Left forelimb (tissue), 1 donor: ENCODE data around the gene IFNA16.
"Not testable (repeated sequence)": the region's sequence is repeated elsewhere in the genome, so short reads cannot be mapped to it uniquely, and the experiment has no call there.

Experiments used
- DNase-seq: peaks from one replicate; pipeline ENCODE4 v3.0.0-alpha.2; 2018; ENCODE audit warnings: low spot score

Gene IFNA16

DNA sequence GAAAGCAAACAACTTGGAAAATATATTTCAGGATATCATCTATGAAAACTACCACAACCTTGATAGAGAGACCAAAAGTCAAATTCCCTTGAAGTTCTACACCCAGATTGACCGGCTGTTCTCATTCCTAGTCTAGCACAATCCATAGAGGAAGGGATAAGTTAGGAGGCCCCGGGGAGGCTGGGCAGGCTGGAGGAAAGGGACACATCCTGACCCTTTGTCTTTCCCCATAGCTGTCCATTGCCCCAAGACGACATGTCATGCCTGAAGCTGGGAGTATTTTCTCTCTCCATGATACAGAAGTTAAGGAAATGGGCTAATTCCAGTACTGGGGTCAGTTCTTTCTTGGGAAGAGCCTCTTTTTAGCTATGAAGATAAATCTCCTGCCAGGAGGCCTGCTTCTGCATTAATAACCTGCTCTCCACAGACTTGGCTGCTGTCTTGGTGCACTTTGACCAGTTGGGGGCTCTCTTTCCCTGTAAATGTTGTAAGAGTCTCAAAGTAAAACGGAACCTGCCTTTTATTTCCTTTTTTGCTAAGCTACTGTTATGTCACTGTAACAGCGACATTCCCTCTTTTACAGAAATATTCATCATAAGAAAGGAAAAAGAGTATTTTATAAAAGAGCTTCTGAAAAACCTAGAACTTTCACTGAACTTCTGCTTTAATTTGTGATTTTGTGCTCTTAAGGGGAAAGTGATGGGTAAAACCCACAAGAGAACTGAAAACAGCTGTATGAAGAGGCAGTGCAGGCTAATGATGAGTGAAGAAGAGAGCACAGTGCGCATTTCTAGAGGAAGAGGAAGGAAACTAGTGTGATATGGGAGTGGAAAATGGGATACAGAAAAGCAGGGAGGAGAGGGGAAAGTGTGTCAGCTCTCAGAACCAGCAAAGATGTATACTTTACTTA is 22.0 kb downstream of the IFNA16 start:
- DNase-seq, result not testable (repeated sequence)

DNA sequence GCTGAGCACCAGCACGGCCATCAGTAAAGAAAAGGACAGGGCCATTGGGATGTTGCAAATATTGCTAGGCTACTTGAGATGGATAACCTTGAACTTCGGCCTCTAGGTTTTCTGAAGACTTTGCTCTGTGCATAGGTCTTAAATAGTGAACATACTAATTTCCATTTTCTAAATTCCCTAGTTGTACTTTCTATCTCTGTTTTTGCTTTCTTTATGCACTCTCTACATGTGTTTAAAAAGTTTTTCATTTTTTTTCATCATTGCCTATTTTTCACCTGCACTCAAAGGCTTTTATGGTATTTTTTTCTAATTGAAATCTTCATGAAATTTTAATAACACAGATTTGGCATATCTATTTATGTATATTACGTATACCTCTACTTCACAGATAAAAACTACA is 29.6 kb downstream of the IFNA16 start, which contains the start of gene IFNA4:
TSS of gene IFNA4 (minus strand) at position 101 of the 400 bp plus-strand sequence. CDS start at position 45, 56 bp downstream.
- DNase-seq, result not testable (repeated sequence)

DNA sequence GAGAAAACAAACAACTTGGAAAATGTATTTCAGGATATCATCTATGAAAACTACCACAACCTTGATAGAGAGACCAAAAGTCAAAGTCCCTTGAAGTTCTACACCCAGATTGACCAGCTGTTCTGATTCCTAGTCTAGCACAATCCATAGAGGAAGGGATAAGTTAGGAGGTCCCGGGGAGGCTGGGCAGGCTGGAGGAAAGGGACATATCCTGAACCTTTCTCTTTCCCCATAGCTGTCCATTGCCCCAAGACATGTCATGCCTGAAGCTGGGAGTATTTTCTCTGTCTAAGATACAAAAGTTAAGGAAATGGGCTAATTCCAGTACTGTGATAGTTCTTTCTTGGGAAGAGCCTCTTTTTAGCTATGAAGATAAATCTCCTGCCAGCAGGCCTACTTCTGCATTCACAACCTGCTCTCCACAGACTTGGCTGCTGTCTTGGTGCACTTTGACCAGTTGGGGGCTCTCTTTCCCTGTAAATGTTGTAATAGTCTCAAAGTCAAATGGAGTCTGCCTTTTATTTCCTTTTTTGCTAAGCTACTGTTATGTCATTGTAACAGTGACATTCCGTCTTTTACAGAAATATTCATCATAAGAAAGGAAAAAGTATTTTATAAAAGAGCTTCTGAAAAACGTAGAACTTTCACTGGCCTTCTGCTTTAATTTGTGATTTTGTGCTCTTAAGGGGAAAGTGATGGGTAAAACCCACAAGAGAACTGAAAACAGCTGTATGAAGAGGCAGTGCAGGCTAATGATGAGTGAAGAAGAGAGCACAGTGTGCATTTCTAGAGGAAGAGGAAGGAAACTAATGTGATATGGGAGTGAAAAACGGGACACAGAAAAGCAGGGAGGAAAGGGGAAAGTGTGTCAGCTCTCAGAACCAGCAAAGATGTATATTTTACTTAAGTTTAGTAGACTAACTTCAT is 34.0 kb downstream of the IFNA16 start:
- DNase-seq, result not testable (repeated sequence)

DNA sequence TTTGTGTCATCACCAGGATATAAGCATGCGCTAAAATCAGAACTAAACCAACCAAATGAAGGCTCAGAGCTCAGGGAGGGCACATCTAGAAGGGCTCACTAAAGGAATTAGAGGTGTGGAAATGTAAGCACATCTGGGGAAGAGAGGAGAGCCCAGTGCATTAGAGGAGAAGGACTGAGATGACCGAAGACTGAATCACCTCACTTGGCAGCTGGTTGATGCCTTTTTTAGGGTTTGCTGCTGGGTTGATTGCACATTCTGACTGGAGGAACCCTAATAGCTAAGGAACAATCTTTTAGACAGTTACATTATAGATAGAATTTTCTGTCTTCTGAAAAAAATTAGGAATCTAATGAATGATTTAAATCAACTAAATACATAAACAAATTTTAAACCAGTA is 42.4 kb downstream of the IFNA16 start:
- DNase-seq, result no peak

DNA sequence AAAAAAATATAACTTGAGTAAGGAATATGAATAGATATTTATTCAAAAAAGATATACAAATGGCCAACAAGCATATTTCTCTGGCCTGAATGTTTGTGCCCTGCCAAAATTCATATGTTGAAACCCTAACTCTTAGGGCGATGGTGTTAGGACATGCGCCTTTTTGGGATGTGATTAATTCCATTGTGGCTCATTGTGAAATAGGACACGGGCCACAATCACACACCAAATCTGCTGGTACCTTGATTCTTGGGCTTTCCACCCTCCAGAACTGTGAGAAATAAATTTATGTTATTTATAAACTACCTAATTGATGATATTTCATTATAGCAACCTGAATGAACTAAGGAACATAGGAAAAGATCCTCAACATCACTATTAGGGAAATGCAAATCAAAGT is 45.0 kb downstream of the IFNA16 start:
- no peak for DNase-seq

DNA sequence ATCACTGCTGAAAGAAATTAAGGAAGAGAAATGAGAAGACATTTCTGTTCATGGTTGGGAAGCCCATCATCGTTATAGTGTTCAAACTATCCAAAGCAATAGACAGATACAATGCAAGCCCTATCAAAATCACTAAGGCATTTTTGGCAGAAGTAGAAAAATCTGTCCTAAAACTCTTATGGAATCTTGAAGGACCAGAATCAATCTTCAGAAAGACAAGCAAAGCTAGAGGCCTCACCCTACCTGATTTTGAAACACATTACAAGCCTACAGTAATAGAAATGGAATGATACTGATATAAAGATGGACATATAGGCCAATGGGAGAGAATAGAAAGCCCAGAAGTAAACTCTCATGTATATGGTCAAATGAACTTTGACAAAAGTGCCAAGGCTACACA is 45.8 kb downstream of the IFNA16 start:
- DNase-seq, result no peak

DNA sequence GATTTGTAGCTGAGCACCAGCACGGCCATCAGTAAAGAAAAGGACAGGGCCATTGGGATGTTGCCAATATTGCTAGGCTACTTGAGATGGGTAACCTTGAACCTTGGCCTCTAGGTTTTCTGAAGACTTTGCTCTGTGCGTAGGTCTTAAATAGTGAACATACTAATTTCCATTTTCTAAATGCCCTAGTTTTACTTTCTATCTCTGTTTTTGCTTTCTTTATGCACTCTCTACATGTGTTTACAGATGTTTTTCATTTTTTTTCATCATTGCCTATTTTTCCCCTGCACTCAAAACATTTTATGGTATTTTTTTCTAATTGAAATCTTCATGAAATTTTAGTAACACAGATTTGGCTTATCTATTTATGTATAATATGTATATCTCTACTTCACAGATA is 50.6 kb downstream of the IFNA16 start, which contains the start of gene IFNA21:
TSS of gene IFNA21 (minus strand) at position 101 of the 400 bp plus-strand sequence. CDS start at position 53, 48 bp downstream.
- DNase-seq, result not testable (repeated sequence)
